Activated CD4-positive, alpha-beta memory T cell treated with anti-CD3 and anti-CD28 coated beads for 36 hours (primary cell): Measurements from ENCODE around the gene OR10G3. TPM values are rescaled to one million over a fixed set of nuclear protein-coding genes. Genes with fewer than 3 reads are reported as not detected.
"Not testable (repeated sequence)": the region's sequence is repeated elsewhere in the genome, so short reads cannot be mapped to it uniquely, and the experiment has no call there.

ENCODE experiments used
- CTCF ChIA-PET: fragments of 350-600 bp; sonication (Branson Sonifier 250); formaldehyde crosslinking; loops from one replicate; lab custom pipeline; 2021; ENCODE audit warnings: antibody characterized with exemption, inconsistent platforms; lab: Charles Lee
- POLR2A ChIA-PET: fragments of 350-600 bp; sonication (Branson Sonifier 250); formaldehyde crosslinking; loops from one replicate; lab custom pipeline; 2021; ENCODE audit warnings: antibody characterized with exemption; lab: Charles Lee
- DNase-seq: peaks from one replicate; pipeline ENCODE4 v3.0.0-alpha.2; 2020
- H3K27ac Mint-ChIP-seq: one replicate; pipeline ENCODE4 v1.8.0; 2021; ENCODE audit warnings: mixed read lengths
- H3K27me3 Mint-ChIP-seq: one replicate; pipeline ENCODE4 v1.8.0; 2021; ENCODE audit warnings: mixed read lengths
- H3K36me3 Mint-ChIP-seq: one replicate; pipeline ENCODE4 v1.8.0; 2021; ENCODE audit warnings: mixed read lengths
- H3K4me1 Mint-ChIP-seq: one replicate; pipeline ENCODE4 v1.8.0; 2021; ENCODE audit warnings: low read depth, mixed read lengths
- H3K4me3 Mint-ChIP-seq: one replicate; pipeline ENCODE4 v1.8.0; 2021; ENCODE audit warnings: mild to moderate bottlenecking, mixed read lengths
- H3K9me3 Mint-ChIP-seq: one replicate; pipeline ENCODE4 v1.8.0; 2021; ENCODE audit warnings: mixed read lengths
- intact Hi-C: fragments of 100-400 bp; cut with micrococcal nuclease; formaldehyde crosslinking; loops from one replicate; pipeline ENCODE4 v1.15.1; 2023
- total RNA-seq, 2 experiments: library from RNA; stranded (reverse); gene quantifications; one replicate each; pipeline ENCODE4 v1.2.3, GENCODE V29; 2021

Gene OR10G3
- total RNA-seq, 2 experiments from 2014 or later = not detected

- intact Hi-C loops = loop anchor here (1.0 to 10.0 kb wide), 6 partner anchors 44 to 322 kb away; partner anchors contain the start of genes CHD8, METTL3 and RAB2B
- H3K4me1 Mint-ChIP-seq = peaks cover 5% of the 10 kb centered on the region
- no peaks in the 10 kb centered on the region for H3K36me3 Mint-ChIP-seq
- H3K4me3 Mint-ChIP-seq = no peak overlapping the region
- ChIA-PET CTCF (interaction anchor here (0.6 to 4.6 kb wide), 15 partner anchors 30 to 542 kb away, joined by 3 to 96 read pairs (median 4); partner anchors contain the start of genes METTL3, SALL2 and TOX4), POLR2A (interaction anchor here (0.7 to 1.2 kb wide), 3 partner anchors 56 to 148 kb away, joined by 3 to 4 read pairs (median 3); no protein-coding TSS in a partner anchor)
- no peak for DNase-seq
- H3K27ac Mint-ChIP-seq = no peak overlapping the region
- H3K9me3 Mint-ChIP-seq = no peaks in the 10 kb centered on the region
- no peaks in the 10 kb centered on the region for H3K27me3 Mint-ChIP-seq
These were observed 23.3 kb downstream of the OR10G3 start for GRCh38 chr14:21556378-21557083.

GRCh38 chr14:21553266-21553665, 26.6 kb downstream of the OR10G3 start:
- H3K9me3 Mint-ChIP-seq = no peaks in the 10 kb centered on the region
- ChIA-PET CTCF (interaction anchor here (2.2 kb wide), 1 partner anchor 55 kb away, joined by 12 read pairs; no protein-coding TSS in a partner anchor), POLR2A (no interaction called here)

GRCh38 chr14:21544588-21544987, 35.3 kb downstream of the OR10G3 start:
- H3K36me3 Mint-ChIP-seq, H3K27me3 Mint-ChIP-seq, H3K9me3 Mint-ChIP-seq, intact Hi-C loops, DNase-seq, POLR2A ChIA-PET, H3K4me1 Mint-ChIP-seq, H3K4me3 Mint-ChIP-seq, H3K27ac Mint-ChIP-seq: not testable (repeated sequence)
- CTCF ChIA-PET = interaction anchor here (0.7 kb wide), 1 partner anchor 130 kb away, joined by 4 read pairs; no protein-coding TSS in a partner anchor

More at GRCh38 chr14:21553266-21553665, 26.6 kb downstream of the OR10G3 start:
- Mint-ChIP-seq H3K27me3 (no peaks in the 10 kb centered on the region), H3K4me1 (peaks cover 5% of the 10 kb centered on the region), H3K36me3 (no peaks in the 10 kb centered on the region), H3K27ac (no peak overlapping the region), H3K4me3 (no peak overlapping the region)
- no peak for DNase-seq
- intact Hi-C loops = loop anchor here (10.0 kb wide), 1 partner anchor 318 kb away; no protein-coding TSS in a partner anchor

GRCh38 chr14:21543963-21544362, 35.9 kb downstream of the OR10G3 start:
- Mint-ChIP-seq H3K4me1 (no peaks in the 10 kb centered on the region), H3K27ac (no peak overlapping the region), H3K27me3 (peaks cover 7% of the 10 kb centered on the region), H3K36me3 (no peaks in the 10 kb centered on the region), H3K4me3 (no peak overlapping the region), H3K9me3 (no peaks in the 10 kb centered on the region)
- ChIA-PET CTCF (no interaction called here), POLR2A (no interaction called here)
- DNase-seq = no peak
- intact Hi-C loops = no loop called here

GRCh38 chr14:21543521-21543960, 36.3 kb downstream of the OR10G3 start:
- Mint-ChIP-seq H3K9me3 (no peaks in the 10 kb centered on the region), H3K4me1 (no peaks in the 10 kb centered on the region), H3K36me3 (no peaks in the 10 kb centered on the region), H3K27ac (no peak overlapping the region), H3K27me3 (peaks cover 10% of the 10 kb centered on the region), H3K4me3 (no peak overlapping the region)
- POLR2A ChIA-PET = no interaction called here
- no peak for DNase-seq
- intact Hi-C loops = no loop called here
- CTCF ChIA-PET = interaction anchor here (2.2 kb wide), 1 partner anchor 45 kb away, joined by 9 read pairs; no protein-coding TSS in a partner anchor

GRCh38 chr14:21541413-21542074, 38.3 kb downstream of the OR10G3 start:
- H3K27me3 Mint-ChIP-seq = peaks cover 24% of the 10 kb centered on the region
- H3K4me3 Mint-ChIP-seq = no peak overlapping the region
- H3K9me3 Mint-ChIP-seq = no peaks in the 10 kb centered on the region
- intact Hi-C loops = no loop called here
- POLR2A ChIA-PET = no interaction called here
- CTCF ChIA-PET = interaction anchor here (2.2 kb wide), 1 partner anchor 43 kb away, joined by 9 read pairs; no protein-coding TSS in a partner anchor
- H3K4me1 Mint-ChIP-seq = peaks cover 5% of the 10 kb centered on the region
- H3K27ac Mint-ChIP-seq = no peak overlapping the region
- no peak for DNase-seq
- no peaks in the 10 kb centered on the region for H3K36me3 Mint-ChIP-seq

GRCh38 chr14:21539189-21539940, 40.5 kb downstream of the OR10G3 start:
- Mint-ChIP-seq H3K36me3 (no peaks in the 10 kb centered on the region), H3K4me3 (no peak overlapping the region), H3K27ac (no peak overlapping the region), H3K4me1 (peaks cover 8% of the 10 kb centered on the region), H3K9me3 (no peaks in the 10 kb centered on the region), H3K27me3 (peaks cover 33% of the 10 kb centered on the region)
- CTCF ChIA-PET = interaction anchor here (1.4 kb wide), 1 partner anchor 41 kb away, joined by 3 read pairs; no protein-coding TSS in a partner anchor
- POLR2A ChIA-PET = no interaction called here
- no peak for DNase-seq
- intact Hi-C loops = no loop called here

- Mint-ChIP-seq H3K4me3 (no peak overlapping the region), H3K27me3 (peaks cover 34% of the 10 kb centered on the region), H3K36me3 (no peaks in the 10 kb centered on the region), H3K4me1 (peaks cover 8% of the 10 kb centered on the region), H3K27ac (no peak overlapping the region), H3K9me3 (no peaks in the 10 kb centered on the region)
- POLR2A ChIA-PET = no interaction called here
- no peak for DNase-seq
- CTCF ChIA-PET = no interaction called here
- intact Hi-C loops = no loop called here
These were observed 42.8 kb downstream of the OR10G3 start for GRCh38 chr14:21537090-21537424.

GRCh38 chr14:21536418-21537089, 43.3 kb downstream of the OR10G3 start:
- H3K36me3 Mint-ChIP-seq = no peaks in the 10 kb centered on the region
- intact Hi-C loops = no loop called here
- H3K27ac Mint-ChIP-seq = no peak overlapping the region
- DNase-seq = no peak
- H3K4me1 Mint-ChIP-seq = peaks cover 8% of the 10 kb centered on the region
- peaks cover 34% of the 10 kb centered on the region for H3K27me3 Mint-ChIP-seq
- no peaks in the 10 kb centered on the region for H3K9me3 Mint-ChIP-seq
- H3K4me3 Mint-ChIP-seq = no peak overlapping the region
- CTCF ChIA-PET = no interaction called here
- POLR2A ChIA-PET = no interaction called here

GRCh38 chr14:21535545-21536417, 44.1 kb downstream of the OR10G3 start:
- no peak overlapping the region for H3K27ac Mint-ChIP-seq
- intact Hi-C loops = no loop called here
- no peaks in the 10 kb centered on the region for H3K36me3 Mint-ChIP-seq
- H3K9me3 Mint-ChIP-seq = no peaks in the 10 kb centered on the region
- H3K4me1 Mint-ChIP-seq = peaks cover 8% of the 10 kb centered on the region
- peaks cover 34% of the 10 kb centered on the region for H3K27me3 Mint-ChIP-seq
- ChIA-PET CTCF (no interaction called here), POLR2A (no interaction called here)
- DNase-seq = no peak
- H3K4me3 Mint-ChIP-seq = no peak overlapping the region

- ChIA-PET POLR2A (no interaction called here), CTCF (interaction anchor here (0.6 to 1.1 kb wide), 2 partner anchors 10 to 214 kb away, joined by 3 read pairs; no protein-coding TSS in a partner anchor)
- no peaks in the 10 kb centered on the region for H3K36me3 Mint-ChIP-seq
- H3K27ac Mint-ChIP-seq = no peak overlapping the region
- DNase-seq = no peak
- H3K9me3 Mint-ChIP-seq = no peaks in the 10 kb centered on the region
- intact Hi-C loops = no loop called here
- H3K4me1 Mint-ChIP-seq = peaks cover 8% of the 10 kb centered on the region
- peaks cover 33% of the 10 kb centered on the region for H3K27me3 Mint-ChIP-seq
- H3K4me3 Mint-ChIP-seq = no peak overlapping the region
These were observed 45.3 kb downstream of the OR10G3 start for GRCh38 chr14:21534576-21534975.
